ENCODE results near the gene CKAP5.
"Not testable (repeated sequence)": the region's sequence is repeated elsewhere in the genome, so short reads cannot be mapped to it uniquely, and the experiment has no call there.

Gene CKAP5

GRCh38 chr11:46726206-46726862, 119.7 kb downstream of the CKAP5 start:
- no peak for DNase-seq (ENCODE audit: low read depth, low spot score)

DNA sequence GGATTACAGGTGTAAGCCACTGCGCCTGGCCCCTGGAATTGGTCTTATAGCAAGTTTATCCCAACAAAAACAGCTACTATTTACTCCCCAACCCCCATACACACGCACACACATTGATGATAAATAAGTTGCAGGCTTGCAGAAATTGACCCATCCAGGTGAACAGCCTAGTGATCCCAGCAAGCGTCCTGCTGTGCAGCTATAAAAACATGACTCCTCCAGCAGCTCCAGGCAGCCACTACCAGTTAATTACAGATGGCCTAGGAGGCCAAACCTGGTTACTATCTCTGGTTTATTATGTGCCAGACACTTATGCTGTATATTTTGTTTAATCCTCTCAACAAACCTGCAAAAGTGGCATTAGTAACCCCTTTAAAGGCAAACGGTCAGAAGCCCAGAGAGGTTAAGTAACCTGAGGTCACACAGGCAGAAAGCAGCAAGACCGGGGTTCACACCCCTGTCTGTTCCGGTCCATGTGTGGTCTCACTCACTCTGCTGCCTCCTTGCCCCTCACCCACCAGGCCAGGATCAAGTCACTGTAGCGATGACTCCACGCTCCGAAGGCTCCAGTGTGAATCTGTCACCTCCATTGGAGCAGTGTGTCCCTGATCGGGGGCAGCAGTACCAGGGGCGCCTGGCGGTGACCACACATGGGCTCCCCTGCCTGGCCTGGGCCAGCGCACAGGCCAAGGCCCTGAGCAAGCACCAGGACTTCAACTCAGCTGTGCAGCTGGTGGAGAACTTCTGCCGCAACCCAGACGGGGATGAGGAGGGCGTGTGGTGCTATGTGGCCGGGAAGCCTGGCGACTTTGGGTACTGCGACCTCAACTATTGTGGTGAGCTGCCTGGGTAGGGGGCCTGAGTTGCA, 120.5 kb downstream of the CKAP5 start:
- no peak for DNase-seq (ENCODE audit: low read depth, low spot score)

DNA sequence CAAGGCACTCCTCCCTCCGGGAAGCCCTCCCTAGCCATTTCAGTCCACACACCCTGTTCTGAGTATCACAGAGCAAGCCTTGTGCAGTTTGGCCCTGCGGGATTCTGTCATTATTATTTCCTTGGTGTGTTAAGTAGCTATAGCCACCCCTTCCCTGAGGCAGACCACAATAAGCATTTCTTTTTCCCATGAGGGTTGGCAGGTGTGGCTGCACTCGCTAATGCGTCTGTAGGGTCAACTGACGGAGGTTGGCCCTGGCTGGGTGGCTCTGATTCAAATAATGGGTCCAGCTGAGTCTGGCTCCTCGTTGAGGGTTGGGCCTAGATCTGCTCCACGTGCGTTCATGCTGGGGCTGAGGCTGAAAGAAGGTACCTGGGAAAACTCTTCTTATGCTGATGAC, 122.0 kb downstream of the CKAP5 start:
- no peak for DNase-seq (ENCODE audit: low read depth, low spot score)

- DNase-seq (ENCODE audit: low read depth, low spot score): no peak
Observed at GRCh38 chr11:46723359-46723680, 122.8 kb downstream of the CKAP5 start.

GRCh38 chr11:46722566-46723358, 123.3 kb downstream of the CKAP5 start:
- DNase-seq (ENCODE audit: low read depth, low spot score): no peak

GRCh38 chr11:46721286-46721685, 124.8 kb downstream of the CKAP5 start:
- no peak for DNase-seq (ENCODE audit: low read depth, low spot score)

DNA sequence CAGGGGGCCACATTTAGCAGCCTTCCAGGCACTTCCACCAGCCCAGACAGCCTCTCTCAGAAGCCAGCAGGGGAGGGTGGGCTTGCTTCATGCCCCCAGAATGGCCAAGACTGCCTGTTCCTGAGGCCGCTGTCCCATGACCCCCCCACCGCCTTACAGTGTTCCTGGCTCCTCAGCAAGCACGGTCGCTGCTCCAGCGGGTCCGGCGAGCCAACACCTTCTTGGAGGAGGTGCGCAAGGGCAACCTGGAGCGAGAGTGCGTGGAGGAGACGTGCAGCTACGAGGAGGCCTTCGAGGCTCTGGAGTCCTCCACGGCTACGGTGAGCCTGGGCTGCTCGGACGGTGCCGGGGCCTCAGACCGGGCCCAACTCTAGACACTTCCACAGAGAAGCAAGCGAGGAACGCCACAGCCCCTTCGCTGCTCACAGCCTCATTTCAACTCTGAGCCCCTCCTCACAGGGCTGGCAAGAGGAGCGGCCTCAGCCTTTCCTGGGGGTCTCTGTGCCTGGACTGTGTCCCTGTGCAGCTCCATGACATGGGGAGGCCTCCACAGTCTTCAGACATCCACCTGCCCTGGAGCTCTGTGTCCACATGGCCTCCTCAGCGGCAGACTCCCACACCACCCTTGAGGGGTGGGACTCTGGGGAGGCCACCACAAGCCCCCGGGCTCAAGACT, 126.4 kb downstream of the CKAP5 start:
- DNase-seq (ENCODE audit: low read depth, low spot score): no peak

DNA sequence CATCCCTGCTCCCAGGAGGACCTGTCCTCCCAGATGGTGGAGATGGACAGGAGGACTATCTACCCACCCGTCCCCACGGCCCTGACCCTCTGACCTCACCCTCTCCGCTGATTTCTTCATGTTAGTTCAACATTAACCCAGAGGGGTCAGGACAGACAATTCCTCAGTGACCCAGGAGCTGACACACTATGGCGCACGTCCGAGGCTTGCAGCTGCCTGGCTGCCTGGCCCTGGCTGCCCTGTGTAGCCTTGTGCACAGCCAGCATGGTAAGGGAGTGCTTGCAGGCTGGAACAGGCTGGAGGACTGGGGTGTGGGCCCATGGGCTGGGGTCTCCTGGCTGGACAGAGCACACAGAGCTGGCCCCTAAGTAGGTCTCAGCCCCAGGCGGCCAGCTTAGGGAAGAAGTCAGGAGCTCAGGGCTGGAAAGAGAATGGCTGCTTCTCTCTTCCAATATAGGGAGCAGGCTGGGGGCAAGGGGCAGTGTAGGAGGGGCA, 127.0 kb downstream of the CKAP5 start, which contains the start of gene F2:
TSS of gene F2 (plus strand) at position 166 of the 495 bp plus-strand sequence. CDS start at position 189, 23 bp downstream.
- DNase-seq (ENCODE audit: low read depth, low spot score): no peak

- no peak for DNase-seq (ENCODE audit: low read depth, low spot score)
Observed at GRCh38 chr11:46718155-46719019, 127.7 kb downstream of the CKAP5 start.

DNA sequence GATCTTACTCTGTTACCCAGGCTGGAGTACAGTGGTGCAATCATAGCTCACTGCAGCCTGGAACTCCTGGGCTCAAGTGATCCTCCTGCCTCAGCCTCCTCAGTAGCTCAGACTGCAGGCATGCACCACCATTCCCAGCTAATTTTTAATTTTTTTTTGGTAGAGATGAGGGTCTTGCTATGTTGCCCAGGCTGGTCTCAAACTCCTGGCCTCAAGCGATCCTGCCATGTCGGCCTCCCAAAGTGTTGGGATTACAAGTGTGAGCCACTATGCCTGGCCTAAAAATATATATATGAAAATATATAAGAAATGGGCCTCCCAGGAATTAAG, 128.3 kb downstream of the CKAP5 start:
- DNase-seq (ENCODE audit: low read depth, low spot score): not testable (repeated sequence)

DNA sequence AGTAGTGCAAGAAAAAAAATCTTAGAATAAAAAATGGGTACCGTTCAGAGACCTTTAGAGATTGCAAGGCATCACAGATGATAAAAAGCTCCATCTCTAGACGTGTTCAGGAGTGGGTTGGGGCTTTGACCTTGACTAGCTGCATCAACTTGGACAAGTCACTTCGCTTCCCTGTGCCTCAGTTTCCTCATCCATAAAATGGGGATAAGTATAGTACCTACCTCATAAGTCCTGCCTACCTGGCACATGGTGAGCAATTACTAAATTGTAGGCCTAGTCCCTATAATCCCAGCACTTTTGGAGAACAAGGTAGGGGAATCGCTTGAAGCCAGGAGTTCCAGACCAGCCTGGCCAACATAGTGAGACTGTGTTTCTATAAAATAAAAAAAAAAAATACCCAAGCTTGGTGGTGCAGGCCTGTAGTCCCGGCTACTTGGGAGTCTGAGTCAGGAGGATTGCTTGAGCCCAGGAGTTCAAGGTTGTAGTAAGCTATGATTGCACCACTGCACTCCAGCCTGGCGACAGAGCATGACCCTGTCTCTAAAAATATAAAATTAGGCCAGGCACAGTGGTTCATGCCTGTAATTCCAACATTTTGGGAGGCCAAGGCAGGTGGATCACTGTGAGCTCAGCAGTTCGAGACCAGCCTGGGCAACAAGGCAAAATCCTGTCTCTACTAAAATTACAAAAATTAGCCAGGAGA, 133.1 kb downstream of the CKAP5 start:
- no peak for DNase-seq (ENCODE audit: low read depth, low spot score)

DNA sequence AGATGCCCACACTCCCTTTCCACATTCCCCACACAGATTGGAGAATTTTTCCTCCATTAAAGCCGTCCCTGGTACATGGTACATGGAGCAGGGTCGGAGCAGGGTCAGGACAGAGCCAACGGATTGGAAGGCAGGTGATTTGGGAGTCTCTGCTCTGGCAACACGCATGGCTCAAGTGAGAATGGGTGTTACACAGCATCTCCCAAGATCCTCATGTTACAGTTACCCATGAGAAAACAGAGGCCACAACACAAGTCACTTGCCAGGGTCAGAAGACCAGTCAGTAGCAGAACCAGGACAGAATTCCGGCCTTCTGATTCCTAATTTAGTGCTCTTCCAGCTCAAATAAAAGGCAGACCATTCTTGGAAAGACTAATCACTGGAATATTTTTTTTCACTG, 134.8 kb downstream of the CKAP5 start:
- DNase-seq (ENCODE audit: low read depth, low spot score): no peak

- DNase-seq (ENCODE audit: low read depth, low spot score): no peak
Observed at GRCh38 chr11:46710821-46711269, 135.2 kb downstream of the CKAP5 start.

DNA sequence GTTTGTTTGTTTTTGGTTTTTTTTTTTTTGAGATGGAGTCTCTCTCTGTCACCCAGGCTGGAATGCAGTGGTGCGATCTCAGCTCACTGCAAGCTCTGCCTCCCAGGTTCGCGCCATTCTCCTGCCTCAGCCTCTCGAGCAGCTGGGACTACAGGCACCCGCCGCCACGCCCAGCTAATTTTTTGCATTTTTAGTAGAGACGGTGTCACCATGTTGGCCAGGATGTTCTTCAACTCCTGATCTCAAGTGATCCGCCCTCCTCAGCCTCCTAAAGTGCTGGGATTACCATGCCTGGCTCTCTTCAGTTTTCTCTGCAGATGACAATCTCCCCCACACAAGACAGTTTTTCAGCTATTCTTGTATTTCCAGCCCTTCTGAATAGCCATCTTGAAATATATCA, 136.7 kb downstream of the CKAP5 start:
- not testable (repeated sequence) for DNase-seq (ENCODE audit: low read depth, low spot score)

- DNase-seq (ENCODE audit: low read depth, low spot score): no peak
Observed at GRCh38 chr11:46706886-46707285, 139.2 kb downstream of the CKAP5 start.

GRCh38 chr11:46705070-46705688, 140.9 kb downstream of the CKAP5 start:
- no peak for DNase-seq (ENCODE audit: low read depth, low spot score)

DNA sequence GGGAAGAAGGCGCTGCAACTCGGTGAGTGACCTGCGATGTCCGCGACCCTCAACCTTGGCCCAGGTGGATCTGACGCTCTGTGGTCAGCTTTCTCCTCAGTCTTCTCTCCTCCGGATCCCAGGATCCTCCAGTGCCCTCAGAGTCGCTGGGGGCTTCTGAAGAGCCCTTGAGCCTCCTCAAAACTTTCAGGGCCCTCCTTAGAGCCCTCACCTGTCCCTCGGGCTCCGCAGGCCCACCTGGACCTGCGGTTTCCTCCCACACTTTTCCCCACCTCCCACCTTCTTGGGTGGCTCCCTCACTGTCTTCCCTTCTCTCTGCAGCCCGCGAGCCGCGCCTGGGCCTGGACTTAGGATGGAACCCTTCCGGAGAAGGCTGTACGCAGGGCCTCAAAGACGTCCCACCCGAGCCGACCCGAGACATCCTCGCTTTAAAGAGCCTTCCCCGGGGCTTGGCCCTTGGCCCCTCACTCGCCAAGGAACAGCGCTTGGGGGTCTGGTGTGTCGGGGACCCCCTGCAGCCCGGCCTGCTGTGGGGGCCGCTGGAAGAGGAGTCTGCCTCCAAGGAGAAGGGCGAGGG, 144.9 kb downstream of the CKAP5 start:
- DNase-seq (ENCODE audit: low read depth, low spot score): no peak

DNA sequence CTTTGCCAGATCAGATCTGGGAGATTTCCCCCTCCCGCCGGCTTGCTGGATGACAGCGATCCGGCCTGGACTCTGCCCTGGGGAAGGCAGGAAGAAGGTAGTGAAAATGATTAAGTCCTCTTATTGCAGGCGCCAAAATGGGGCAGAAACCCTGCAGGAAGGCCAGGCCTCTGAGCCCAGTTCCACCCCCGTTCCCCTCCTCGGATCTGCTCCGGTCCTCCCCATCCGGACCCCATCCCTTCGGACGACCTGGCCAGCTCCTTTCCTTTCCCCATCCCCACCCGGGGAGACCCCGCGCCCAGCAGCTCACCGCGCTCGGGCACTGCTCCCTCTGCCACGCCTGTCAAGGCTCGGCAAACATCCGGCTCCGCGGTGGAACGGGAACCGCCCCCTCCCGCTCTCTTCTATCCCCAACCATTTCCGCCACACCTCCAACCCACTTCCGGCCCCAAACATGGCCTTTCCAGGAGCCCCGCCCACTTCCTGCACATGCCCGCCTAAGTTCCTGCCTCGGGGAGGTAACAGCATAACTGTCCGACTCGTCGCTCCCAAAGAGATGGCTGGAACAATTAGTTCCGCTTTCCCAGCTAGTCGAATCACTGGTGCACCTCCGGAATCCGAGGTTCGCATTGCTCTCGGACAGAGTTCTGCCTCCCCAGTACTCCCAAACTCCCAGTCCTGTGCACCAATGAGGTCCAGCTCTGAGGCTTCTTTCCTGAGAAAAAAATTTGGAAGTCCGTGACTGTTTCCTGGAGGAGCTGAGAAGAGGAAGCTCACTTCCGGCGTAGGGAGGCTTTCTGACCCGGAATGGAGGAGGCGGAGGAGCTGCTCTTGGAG, 145.6 kb downstream of the CKAP5 start, which contains the start of the genes ARHGAP1 and ZNF408:
TSS of gene ARHGAP1 (minus strand) at position 379 of the 837 bp plus-strand sequence. CDS start 4,512 bp downstream, outside the sequence.
TSS of gene ZNF408 (plus strand) at position 791 of the 837 bp plus-strand sequence. CDS start at position 808, 17 bp downstream.
- peak; percentile 99 for DNase-seq (ENCODE audit: low read depth, low spot score)

All from activated naive CD8-positive, alpha-beta T cell treated with anti-CD3 and anti-CD28 coated beads, Interleukin-2, amount 50 U/mL, for 16 hours (primary cell).